Measurements from ENCODE around the gene HOXA3. TPM values are rescaled to one million over a fixed set of nuclear protein-coding genes. Genes with fewer than 3 reads are reported as not detected.

HOXA3 gene
- total and polyA plus RNA-seq, 2 of the 13 experiments (the other 11 are each of a cell fraction or from before 2014, with no cell fraction given) = 2.9 to 4.6 TPM

DNA sequence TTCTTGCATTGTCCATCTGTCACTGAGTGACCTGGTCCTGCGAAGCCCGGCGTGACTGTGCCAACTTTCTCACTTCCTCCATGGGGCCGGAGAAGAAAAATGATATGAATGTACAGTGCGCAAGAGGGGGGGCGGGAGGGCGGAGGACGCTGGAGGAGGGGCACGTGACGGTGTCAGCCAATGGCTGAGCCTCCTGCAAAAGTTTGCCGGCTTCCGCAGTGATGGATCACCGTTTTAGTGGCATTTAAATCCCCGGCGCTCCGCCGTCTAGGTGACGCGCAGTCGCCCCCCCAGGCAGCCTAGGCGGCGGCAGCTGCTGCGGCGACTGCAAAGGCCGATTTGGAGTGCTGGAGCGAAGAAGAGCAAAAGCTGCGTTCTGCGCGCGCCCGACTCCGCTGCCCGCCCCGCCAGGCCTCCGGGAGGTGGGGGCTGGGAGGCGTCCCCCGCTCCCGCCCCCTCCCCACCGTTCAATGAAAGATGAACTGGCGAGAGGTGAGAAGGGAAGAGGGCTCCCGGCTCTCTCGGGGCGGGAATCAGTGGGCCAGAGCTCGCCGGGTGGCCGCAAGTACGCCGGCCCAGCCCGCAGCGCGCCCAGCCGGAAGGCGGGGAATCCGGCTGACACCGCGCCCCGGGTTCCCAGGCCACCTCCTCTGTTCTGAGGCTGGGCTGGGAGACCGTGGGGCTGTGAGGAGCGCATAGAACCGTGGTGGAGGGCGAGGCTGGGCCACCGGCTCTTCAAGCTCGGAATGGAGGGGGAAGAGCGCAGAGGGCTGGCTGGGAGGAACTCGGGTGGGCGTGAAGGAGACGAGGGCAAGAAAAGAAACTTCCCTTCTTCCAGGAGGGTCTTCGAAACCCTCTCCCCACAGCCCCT, 56.3 kb downstream of the HOXA3 start, which contains the start of gene HOXA1 (continued):
- TF ChIP-seq, protein P1, sequence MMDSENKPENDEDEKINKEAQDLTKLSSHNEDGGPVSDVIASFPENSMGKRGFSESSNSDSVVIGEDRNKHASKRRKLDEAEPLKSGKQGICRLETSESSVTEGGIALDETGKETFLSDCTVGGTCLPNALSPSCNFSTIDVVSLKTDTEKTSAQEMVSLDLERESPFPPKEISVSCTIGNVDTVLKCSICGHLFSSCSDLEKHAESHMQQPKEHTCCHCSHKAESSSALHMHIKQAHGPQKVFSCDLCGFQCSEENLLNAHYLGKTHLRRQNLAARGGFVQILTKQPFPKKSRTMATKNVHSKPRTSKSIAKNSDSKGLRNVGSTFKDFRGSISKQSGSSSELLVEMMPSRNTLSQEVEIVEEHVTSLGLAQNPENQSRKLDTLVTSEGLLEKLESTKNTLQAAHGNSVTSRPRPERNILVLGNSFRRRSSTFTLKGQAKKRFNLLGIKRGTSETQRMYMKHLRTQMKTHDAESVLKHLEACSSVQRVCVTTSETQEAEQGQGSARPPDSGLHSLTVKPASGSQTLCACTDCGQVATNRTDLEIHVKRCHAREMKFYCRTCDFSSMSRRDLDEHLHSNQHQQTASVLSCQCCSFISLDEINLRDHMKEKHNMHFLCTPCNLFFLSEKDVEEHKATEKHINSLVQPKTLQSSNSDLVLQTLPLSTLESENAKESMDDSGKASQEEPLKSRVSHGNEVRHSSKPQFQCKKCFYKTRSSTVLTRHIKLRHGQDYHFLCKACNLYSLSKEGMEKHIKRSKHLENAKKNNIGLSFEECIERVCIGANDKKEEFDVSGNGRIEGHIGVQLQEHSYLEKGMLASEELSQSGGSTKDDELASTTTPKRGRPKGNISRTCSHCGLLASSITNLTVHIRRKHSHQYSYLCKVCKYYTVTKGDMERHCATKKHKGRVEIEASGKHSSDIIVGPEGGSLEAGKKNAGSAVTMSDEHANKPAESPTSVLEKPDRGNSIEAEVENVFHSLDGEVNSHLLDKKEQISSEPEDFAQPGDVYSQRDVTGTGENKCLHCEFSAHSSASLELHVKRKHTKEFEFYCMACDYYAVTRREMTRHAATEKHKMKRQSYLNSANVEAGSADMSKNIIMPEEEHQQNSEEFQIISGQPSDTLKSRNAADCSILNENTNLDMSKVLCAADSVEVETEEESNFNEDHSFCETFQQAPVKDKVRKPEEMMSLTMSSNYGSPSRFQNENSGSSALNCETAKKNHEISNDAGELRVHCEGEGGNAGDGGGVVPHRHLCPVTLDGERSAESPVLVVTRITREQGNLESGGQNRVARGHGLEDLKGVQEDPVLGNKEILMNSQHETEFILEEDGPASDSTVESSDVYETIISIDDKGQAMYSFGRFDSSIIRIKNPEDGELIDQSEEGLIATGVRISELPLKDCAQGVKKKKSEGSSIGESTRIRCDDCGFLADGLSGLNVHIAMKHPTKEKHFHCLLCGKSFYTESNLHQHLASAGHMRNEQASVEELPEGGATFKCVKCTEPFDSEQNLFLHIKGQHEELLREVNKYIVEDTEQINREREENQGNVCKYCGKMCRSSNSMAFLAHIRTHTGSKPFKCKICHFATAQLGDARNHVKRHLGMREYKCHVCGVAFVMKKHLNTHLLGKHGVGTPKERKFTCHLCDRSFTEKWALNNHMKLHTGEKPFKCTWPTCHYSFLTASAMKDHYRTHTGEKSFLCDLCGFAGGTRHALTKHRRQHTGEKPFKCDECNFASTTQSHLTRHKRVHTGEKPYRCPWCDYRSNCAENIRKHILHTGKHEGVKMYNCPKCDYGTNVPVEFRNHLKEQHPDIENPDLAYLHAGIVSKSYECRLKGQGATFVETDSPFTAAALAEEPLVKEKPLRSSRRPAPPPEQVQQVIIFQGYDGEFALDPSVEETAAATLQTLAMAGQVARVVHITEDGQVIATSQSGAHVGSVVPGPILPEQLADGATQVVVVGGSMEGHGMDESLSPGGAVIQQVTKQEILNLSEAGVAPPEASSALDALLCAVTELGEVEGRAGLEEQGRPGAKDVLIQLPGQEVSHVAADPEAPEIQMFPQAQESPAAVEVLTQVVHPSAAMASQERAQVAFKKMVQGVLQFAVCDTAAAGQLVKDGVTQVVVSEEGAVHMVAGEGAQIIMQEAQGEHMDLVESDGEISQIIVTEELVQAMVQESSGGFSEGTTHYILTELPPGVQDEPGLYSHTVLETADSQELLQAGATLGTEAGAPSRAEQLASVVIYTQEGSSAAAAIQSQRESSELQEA (CRISPR knock-in tag; IDR thresholded peaks at IDR 0.05; ENCODE audit: not compliant biosample characterization) = no peak
- TF ChIP-seq, protein P2, sequence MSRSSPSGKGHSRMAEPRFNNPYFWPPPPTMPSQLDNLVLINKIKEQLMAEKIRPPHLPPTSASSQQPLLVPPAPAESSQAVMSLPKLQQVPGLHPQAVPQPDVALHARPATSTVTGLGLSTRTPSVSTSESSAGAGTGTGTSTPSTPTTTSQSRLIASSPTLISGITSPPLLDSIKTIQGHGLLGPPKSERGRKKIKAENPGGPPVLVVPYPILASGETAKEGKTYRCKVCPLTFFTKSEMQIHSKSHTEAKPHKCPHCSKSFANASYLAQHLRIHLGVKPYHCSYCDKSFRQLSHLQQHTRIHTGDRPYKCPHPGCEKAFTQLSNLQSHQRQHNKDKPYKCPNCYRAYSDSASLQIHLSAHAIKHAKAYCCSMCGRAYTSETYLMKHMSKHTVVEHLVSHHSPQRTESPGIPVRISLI (CRISPR knock-in tag; IDR thresholded peaks at IDR 0.05; ENCODE audit: borderline replicate concordance) = no peak
- TF ChIP-seq SRY (CRISPR knock-in tag; IDR thresholded peaks at IDR 0.05) (no peak), ASH2L (IDR thresholded peaks at IDR 0.05; ENCODE audit: insufficient read length, low read depth, low read length) (no peak), ZSCAN12 (CRISPR knock-in tag; IDR thresholded peaks at IDR 0.05) (no peak), FOSL2 (CRISPR knock-in tag; IDR thresholded peaks at IDR 0.05) (peak; percentile 22; the same call in 1 of the 2 replicates), SMAD3 (CRISPR knock-in tag; IDR thresholded peaks at IDR 0.05) (no peak), SPEN (CRISPR knock-in tag; IDR thresholded peaks at IDR 0.05; ENCODE audit: low read depth) (no peak), NFYC (CRISPR knock-in tag; IDR thresholded peaks at IDR 0.05) (peak; percentile 70), STAG1 (CRISPR knock-in tag; IDR thresholded peaks at IDR 0.05) (no peak; the same call in 1 of the 2 replicates), ZNF619 (CRISPR knock-in tag; IDR thresholded peaks at IDR 0.05) (no peak), NFE2L1 (CRISPR knock-in tag; IDR thresholded peaks at IDR 0.05; ENCODE audit: borderline replicate concordance) (no peak), SALL2 (CRISPR knock-in tag; IDR thresholded peaks at IDR 0.05) (0 out of 2 replicates have a peak, but pooled peaks have one; percentile 31), ZC3H4 (CRISPR knock-in tag; IDR thresholded peaks at IDR 0.05; ENCODE audit: borderline replicate concordance) (no peak)
- TF ChIP-seq, protein P3, sequence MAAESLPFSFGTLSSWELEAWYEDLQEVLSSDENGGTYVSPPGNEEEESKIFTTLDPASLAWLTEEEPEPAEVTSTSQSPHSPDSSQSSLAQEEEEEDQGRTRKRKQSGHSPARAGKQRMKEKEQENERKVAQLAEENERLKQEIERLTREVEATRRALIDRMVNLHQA (CRISPR knock-in tag; IDR thresholded peaks at IDR 0.05) = no peak
- TF ChIP-seq, protein P4, sequence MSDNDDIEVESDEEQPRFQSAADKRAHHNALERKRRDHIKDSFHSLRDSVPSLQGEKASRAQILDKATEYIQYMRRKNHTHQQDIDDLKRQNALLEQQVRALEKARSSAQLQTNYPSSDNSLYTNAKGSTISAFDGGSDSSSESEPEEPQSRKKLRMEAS (IDR thresholded peaks at IDR 0.05) = no peak
- TF ChIP-seq, protein P5, sequence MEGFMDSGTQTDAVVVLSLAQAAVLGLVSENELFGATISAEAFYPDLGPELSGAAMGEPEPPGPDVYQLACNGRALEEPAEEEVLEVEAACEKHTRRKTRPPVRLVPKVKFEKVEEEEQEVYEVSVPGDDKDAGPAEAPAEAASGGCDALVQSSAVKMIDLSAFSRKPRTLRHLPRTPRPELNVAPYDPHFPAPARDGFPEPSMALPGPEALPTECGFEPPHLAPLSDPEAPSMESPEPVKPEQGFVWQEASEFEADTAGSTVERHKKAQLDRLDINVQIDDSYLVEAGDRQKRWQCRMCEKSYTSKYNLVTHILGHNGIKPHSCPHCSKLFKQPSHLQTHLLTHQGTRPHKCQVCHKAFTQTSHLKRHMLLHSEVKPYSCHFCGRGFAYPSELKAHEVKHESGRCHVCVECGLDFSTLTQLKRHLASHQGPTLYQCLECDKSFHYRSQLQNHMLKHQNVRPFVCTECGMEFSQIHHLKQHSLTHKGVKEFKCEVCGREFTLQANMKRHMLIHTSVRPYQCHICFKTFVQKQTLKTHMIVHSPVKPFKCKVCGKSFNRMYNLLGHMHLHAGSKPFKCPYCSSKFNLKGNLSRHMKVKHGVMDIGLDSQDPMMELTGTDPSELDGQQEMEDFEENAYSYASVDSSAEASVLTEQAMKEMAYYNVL (CRISPR knock-in tag; IDR thresholded peaks at IDR 0.05; ENCODE audit: borderline replicate concordance) = no peak

Data from HepG2 (cell line).